ENCODE data around the gene ENOX1. TPM values are rescaled to one million over a fixed set of nuclear protein-coding genes. Genes with fewer than 3 reads are reported as not detected.
A peak's percentile ranks its signal among the peaks of the same experiment; 100 is the strongest.

ENOX1 gene
- total RNA-seq, 1 experiment from 2014 or later = 0.26 TPM

DNA sequence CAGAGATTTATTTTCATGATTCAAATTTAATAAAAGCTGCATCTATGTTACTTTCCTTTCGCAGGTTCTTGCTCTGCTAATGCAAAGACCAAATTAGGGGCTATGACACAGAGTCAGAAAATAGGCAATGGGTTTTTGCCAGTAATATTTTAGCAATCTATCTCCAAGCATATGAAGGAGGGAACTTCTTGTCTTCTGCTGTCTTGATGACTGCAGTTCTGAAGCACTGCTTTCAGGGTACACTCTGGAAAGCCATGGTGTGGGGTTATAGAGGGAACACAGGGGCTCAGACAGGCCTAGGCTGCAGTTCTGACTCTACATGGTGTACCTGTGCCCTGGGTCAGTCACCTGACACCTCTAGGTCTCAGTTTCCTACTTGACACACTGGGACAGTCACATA, 500.0 kb downstream of the ENOX1 start:
- Mint-ChIP-seq H3K9me3 (no peaks in the 10 kb centered on the region), H3K27ac (no peak overlapping the region), H3K4me3 (no peak overlapping the region), H3K36me3 (no peaks in the 10 kb centered on the region), H3K27me3 (ENCODE audit: low read depth) (no peaks in the 10 kb centered on the region), H3K4me1 (peaks cover 5% of the 10 kb centered on the region; the same call in 1 of the 2 replicates)
- TF ChIP-seq, protein P1, sequence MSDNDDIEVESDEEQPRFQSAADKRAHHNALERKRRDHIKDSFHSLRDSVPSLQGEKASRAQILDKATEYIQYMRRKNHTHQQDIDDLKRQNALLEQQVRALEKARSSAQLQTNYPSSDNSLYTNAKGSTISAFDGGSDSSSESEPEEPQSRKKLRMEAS (CRISPR knock-in tag; IDR thresholded peaks at IDR 0.05) = no peak
- TF ChIP-seq KAT7 (CRISPR knock-in tag; IDR thresholded peaks at IDR 0.05; ENCODE audit: borderline replicate concordance) = no peak
- TF ChIP-seq, protein P2, sequence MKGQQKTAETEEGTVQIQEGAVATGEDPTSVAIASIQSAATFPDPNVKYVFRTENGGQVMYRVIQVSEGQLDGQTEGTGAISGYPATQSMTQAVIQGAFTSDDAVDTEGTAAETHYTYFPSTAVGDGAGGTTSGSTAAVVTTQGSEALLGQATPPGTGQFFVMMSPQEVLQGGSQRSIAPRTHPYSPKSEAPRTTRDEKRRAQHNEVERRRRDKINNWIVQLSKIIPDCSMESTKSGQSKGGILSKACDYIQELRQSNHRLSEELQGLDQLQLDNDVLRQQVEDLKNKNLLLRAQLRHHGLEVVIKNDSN (CRISPR knock-in tag; IDR thresholded peaks at IDR 0.05) = no peak
- TF ChIP-seq JUN (CRISPR knock-in tag; IDR thresholded peaks at IDR 0.05) = no peak
- TF ChIP-seq AFF4 (CRISPR knock-in tag; IDR thresholded peaks at IDR 0.05; ENCODE audit: borderline replicate concordance) = no peak
- no peak for TF ChIP-seq ZNF281 (CRISPR knock-in tag; IDR thresholded peaks at IDR 0.05)
- no peak for TF ChIP-seq ZNF416 (CRISPR knock-in tag; IDR thresholded peaks at IDR 0.05)
- ATAC-seq (no peak), DNase-seq (ENCODE audit: low spot score) (no peak)
- ChIA-PET CTCF (no interaction called here), POLR2A (no interaction called here)

DNA sequence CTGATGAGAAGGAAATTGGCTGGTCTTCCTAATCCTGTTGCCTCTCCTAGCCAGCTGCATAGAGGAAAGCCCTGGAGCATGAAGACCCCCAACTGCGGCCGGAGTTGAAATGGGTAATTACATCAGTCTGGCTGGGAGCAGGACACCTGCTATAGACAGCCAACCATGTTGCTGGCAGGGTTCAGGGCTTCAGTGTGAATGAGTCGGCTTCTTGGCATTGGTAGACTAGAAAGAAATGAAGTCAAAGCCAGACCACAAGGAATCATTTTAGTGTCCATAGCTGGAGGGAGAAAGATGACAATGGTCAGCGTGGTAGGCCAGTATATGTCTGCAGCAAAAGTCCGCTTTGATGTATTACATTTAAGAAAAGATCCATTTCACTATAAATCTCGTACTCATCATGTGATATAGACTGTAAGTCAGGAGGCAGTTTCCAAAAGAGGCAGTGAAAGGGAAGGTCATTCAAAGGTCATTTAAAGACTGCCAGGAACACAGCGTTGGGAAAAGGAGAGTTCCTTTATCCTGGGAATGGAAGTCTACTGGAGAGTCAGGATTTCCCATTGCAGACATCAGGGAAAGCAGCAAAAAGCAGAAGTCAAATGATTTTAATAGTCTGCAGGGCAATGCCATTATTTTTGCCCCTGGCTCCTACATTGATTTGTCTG, 500.7 kb downstream of the ENOX1 start:
- CTCF ChIA-PET = no interaction called here
- TF ChIP-seq, protein P3, sequence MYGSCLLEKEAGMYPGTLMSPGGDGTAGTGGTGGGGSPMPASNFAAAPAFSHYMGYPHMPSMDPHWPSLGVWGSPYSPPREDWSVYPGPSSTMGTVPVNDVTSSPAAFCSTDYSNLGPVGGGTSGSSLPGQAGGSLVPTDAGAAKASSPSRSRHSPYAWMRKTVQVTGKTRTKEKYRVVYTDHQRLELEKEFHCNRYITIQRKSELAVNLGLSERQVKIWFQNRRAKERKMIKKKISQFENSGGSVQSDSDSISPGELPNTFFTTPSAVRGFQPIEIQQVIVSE (CRISPR knock-in tag; IDR thresholded peaks at IDR 0.05; ENCODE audit: borderline replicate concordance) = no peak
- no peak for TF ChIP-seq CREB1 (CRISPR knock-in tag; IDR thresholded peaks at IDR 0.05)
- no peak for TF ChIP-seq IRF1 (CRISPR knock-in tag; IDR thresholded peaks at IDR 0.05)
- no peak for TF ChIP-seq TCF7 (CRISPR knock-in tag; IDR thresholded peaks at IDR 0.05; ENCODE audit: low read depth)
- no peak for TF ChIP-seq SP1 (CRISPR knock-in tag; conservative IDR thresholded peaks at IDR 0.05)
- no peak for TF ChIP-seq ZNF671 (CRISPR knock-in tag; IDR thresholded peaks at IDR 0.05)
- no peak for TF ChIP-seq KAT7 (CRISPR knock-in tag; IDR thresholded peaks at IDR 0.05; ENCODE audit: borderline replicate concordance)
- no peak for TF ChIP-seq HMGA2 (CRISPR knock-in tag; IDR thresholded peaks at IDR 0.05)
- TF ChIP-seq, protein P4, sequence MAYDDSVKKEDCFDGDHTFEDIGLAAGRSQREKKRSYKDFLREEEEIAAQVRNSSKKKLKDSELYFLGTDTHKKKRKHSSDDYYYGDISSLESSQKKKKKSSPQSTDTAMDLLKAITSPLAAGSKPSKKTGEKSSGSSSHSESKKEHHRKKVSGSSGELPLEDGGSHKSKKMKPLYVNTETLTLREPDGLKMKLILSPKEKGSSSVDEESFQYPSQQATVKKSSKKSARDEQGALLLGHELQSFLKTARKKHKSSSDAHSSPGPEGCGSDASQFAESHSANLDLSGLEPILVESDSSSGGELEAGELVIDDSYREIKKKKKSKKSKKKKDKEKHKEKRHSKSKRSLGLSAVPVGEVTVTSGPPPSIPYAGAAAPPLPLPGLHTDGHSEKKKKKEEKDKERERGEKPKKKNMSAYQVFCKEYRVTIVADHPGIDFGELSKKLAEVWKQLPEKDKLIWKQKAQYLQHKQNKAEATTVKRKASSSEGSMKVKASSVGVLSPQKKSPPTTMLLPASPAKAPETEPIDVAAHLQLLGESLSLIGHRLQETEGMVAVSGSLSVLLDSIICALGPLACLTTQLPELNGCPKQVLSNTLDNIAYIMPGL (CRISPR knock-in tag; IDR thresholded peaks at IDR 0.05) = no peak
- TF ChIP-seq RORB (CRISPR knock-in tag; IDR thresholded peaks at IDR 0.05) = no peak
- no peak for TF ChIP-seq ETV6 (CRISPR knock-in tag; IDR thresholded peaks at IDR 0.05)
- TF ChIP-seq, protein P5, sequence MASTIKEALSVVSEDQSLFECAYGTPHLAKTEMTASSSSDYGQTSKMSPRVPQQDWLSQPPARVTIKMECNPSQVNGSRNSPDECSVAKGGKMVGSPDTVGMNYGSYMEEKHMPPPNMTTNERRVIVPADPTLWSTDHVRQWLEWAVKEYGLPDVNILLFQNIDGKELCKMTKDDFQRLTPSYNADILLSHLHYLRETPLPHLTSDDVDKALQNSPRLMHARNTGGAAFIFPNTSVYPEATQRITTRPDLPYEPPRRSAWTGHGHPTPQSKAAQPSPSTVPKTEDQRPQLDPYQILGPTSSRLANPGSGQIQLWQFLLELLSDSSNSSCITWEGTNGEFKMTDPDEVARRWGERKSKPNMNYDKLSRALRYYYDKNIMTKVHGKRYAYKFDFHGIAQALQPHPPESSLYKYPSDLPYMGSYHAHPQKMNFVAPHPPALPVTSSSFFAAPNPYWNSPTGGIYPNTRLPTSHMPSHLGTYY (CRISPR knock-in tag; IDR thresholded peaks at IDR 0.05) = no peak
- TF ChIP-seq NR1H2 (CRISPR knock-in tag; IDR thresholded peaks at IDR 0.05) = no peak
- TF ChIP-seq FOXJ3 (CRISPR knock-in tag; IDR thresholded peaks at IDR 0.05; ENCODE audit: borderline replicate concordance) = no peak
- TF ChIP-seq GABPB1 (CRISPR knock-in tag; IDR thresholded peaks at IDR 0.05) = no peak
- no peak for TF ChIP-seq CREM (CRISPR knock-in tag; IDR thresholded peaks at IDR 0.05)
- no peak for TF ChIP-seq IRF2 (CRISPR knock-in tag; IDR thresholded peaks at IDR 0.05; ENCODE audit: borderline replicate concordance, low read depth)
- no peak for TF ChIP-seq CBFB (CRISPR knock-in tag; IDR thresholded peaks at IDR 0.05; ENCODE audit: low read depth)

More for the DNA sequence above, 500.7 kb downstream of the ENOX1 start:
- Mint-ChIP-seq H3K27me3 (ENCODE audit: low read depth) (no peaks in the 10 kb centered on the region), H3K36me3 (no peaks in the 10 kb centered on the region), H3K4me1 (peaks cover 5% of the 10 kb centered on the region; the same call in 1 of the 2 replicates), H3K27ac (no peak overlapping the region), H3K9me3 (no peaks in the 10 kb centered on the region), H3K4me3 (no peak overlapping the region)
- no peak for DNase-seq (ENCODE audit: low spot score)
- peak; percentile 47; the same call in 1 of the 2 replicates for ATAC-seq
- POLR2A ChIA-PET = no interaction called here
